ENCODE results near the gene ARFGEF3. TPM values are rescaled to one million over a fixed set of nuclear protein-coding genes. Genes with fewer than 3 reads are reported as not detected.
"Not testable (repeated sequence)": the region's sequence is repeated elsewhere in the genome, so short reads cannot be mapped to it uniquely, and the experiment has no call there.

The ARFGEF3 gene
- polyA plus RNA-seq, 4 donors, result 1.2 to 8.6 (median 5.8) TPM

DNA sequence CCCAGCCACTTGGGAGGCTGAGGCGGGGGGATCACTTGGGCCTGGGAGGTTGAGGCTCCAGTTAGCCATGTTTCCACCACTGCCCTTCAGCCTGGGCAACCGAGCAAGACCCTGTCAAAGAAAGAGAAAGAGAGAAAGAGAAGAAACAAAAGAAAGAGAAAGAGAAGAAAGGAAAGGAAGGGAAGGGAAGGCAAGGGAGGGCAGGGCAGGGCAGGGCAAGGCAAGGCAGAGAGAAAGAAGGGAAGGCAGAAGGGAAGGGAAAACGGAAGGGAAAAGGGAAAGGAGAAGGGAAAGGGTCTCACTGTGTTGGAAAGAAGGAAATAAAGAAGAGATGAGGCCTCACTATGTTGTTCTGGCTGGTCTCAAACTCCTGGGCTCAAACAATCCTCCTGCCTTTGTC, 104.4 kb downstream of the ARFGEF3 start:
- DNase-seq (ENCODE audit: low read depth in 4 of 4, low spot score in 3 of 4), result no peak

DNA sequence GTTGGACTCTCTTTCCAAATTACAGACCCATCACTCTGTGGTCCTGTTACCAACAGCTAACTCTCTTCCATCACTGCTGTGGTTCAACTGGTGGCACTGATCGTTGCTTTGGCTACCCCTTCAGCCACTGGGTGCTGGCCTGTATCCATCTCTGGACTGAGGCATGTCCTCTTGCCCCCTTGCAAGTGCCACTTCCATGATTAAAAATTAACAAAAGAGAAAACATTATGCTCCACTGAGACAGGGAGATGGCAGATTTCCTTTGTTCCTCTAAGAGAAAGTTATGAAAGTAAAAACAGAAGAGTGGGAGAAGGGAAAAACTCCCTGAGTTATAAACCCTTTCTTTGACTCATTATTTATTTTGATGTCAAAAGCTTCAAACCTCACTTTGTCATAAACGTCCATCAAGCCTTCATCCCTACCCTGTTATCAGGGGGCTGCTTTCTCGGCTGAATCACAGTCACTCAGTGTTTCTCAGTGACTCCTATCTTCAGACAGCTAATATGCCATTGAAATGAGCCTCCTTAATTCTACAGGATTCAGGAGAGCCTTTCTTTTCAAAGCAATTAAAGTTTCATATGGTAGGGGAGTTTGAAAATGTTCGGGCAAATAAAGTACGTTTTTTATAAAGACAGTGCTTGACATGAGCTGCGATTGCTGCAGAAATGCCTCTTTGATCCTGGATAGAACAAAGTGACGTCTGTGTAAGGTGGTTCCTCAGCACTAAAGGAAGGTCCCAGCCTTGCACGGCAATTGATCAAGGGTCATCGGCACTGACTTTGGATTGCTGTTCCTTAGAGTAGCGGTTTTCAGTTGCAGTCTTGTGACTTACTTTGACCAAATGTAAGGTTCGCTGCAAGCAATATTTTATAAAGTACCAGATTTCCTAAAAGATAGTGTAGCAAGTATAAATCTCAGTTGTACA, 106.5 kb downstream of the ARFGEF3 start:
- DNase-seq (ENCODE audit: low read depth in 4 of 4, low spot score in 3 of 4), result no peak

DNA sequence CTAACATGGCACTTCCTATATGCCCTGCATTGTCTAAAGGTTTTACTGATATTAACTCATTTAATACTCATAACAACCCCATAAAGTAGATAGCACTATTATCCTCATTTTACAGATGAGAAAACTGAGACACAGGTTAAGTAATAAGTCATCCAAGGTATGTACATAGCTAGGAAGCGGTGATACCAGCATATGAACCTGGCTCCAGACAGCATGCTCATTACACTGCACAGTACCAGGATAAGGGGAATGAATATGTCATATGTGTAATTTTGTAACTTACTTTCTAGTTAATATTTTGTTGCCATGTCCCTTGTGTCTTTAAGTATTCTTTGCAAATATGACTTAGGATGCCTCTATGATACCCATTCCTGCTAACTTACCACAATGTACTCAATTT, 109.7 kb downstream of the ARFGEF3 start:
- DNase-seq (ENCODE audit: low read depth in 4 of 4, low spot score in 3 of 4), result no peak

DNA sequence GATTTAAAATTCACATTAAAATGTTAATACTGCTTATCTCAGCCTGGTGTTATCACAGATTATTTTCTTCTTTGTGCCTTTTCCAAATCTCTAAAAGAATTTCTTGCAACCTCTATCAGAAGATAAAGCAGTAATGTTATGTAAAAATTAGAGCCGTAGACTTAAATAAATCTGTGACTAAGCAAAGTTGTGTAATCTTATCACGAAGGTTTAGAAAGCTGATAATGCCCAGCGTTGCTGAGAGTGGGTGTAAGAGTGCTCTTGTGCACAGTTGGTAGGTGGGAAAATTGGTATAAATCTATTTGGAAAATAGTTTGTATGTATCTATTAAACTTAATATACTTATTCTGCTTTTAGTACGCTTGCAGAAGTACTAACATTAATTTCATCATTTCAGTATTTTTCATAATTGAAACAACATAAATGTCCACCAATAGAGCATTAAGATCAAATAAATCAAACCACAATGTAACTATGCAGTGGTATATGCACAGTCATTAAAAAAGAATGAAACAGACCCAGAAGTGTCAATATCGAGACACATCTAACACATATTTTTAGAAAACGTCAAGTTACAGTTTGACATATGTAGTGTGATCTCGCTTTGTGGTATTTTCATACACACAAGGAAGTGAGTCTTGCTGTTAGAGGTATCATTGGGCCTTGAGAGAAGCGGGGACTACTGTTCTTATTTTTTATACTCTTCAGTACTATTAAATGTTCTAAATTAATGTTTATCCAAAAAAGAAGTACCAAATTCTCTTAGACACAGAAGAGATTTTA, 111.0 kb downstream of the ARFGEF3 start:
- DNase-seq (ENCODE audit: low read depth in 4 of 4, low spot score in 3 of 4), result no peak

DNA sequence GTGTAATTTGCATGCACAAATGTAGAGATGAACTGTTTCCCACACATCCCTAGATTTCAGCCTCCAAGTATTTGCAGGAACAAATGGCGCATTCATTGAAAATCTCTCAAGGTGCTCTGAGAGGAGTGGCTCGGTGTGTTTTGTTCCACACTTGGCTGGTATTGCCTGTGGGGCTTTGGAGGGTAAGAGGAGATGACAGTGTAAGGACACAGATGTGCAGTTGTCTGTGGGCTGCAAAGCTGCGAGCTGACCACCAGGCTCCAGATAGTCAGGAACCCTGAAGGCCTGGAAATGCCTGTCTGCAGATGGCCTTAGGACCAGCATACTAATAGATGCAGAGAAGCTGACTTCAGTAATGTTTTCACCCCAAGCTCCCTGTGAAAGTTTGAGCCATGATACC, 114.2 kb downstream of the ARFGEF3 start:
- DNase-seq (ENCODE audit: low read depth in 4 of 4, low spot score in 3 of 4), result no peak

DNA sequence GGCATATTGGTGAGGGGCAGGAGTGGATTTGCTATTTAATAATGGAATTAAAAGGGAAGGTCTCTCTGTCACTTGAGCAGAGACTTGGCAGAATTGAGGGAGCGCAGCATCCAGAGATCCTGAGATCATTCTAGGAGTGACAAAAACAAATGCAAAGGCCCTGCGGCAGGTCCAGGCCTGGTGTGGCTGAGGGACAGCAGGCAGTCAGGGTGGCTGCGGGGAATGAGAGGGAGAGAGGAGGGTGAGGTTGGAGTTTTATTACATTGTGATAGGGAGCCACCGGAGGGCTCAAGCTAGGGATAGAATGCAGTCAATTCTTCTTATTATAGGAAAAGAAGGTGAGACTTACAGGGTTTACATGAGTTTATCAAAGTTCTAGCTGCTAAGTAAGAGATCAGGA, 116.1 kb downstream of the ARFGEF3 start:
- no peak for DNase-seq (ENCODE audit: low read depth in 4 of 4, low spot score in 3 of 4)

DNA sequence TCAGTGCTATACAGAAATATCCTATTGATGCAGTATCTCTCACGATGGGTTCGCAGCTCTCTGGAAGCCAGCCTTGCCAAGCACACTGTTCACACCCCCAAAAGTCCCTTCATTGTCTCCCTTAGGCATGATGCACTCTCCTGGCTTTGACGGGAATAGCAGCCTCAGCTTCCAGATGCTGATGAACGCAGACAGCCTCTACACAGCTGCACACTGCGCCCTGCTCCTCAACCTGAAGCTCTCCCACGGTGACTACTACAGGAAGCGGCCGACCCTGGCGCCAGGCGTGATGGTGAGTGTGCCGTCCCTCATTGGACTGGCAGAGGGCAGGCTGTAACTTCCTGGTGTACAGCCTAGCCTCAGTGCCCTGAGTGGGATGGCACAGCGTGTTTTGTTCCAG, 116.6 kb downstream of the ARFGEF3 start:
- no peak for DNase-seq (ENCODE audit: low read depth in 4 of 4, low spot score in 3 of 4)

DNA sequence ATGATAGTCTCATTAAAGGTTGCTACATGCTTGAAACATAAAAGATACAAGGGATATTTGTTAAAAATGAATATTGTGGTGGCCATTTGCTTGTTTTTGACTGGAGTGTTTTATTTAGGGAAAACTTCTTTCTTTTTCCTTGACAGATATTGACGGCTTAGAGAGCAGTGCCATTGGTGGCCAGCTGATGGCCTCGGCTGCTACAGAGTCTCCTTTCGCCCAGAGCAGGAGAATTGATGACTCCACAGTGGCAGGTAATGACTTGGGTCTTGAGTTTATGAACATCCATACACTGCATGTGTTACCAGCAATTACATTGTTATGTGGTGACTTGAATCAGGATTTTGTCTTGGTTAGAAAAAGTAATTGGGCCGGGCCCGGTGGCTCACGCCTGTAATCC, 124.1 kb downstream of the ARFGEF3 start:
- DNase-seq (ENCODE audit: low read depth in 4 of 4, low spot score in 3 of 4), result no peak

DNA sequence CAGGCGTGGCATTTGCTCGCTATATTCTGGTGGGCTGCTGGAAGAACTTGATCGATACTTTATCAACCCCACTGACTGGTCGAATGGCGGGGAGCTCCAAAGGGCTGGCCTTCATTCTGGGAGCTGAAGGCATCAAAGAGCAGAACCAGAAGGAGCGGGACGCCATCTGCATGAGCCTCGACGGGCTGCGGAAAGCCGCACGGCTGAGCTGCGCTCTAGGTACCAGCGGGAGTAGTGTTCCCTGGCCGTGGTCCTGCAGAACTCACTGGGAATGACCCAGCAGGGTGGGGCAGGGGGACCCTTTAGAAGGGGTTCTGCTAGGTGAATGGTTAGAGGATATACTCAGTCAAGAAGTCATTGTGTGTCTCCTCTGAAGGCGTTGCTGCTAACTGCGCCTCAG, 125.0 kb downstream of the ARFGEF3 start:
- DNase-seq (ENCODE audit: low read depth in 4 of 4, low spot score in 3 of 4), result no peak

DNA sequence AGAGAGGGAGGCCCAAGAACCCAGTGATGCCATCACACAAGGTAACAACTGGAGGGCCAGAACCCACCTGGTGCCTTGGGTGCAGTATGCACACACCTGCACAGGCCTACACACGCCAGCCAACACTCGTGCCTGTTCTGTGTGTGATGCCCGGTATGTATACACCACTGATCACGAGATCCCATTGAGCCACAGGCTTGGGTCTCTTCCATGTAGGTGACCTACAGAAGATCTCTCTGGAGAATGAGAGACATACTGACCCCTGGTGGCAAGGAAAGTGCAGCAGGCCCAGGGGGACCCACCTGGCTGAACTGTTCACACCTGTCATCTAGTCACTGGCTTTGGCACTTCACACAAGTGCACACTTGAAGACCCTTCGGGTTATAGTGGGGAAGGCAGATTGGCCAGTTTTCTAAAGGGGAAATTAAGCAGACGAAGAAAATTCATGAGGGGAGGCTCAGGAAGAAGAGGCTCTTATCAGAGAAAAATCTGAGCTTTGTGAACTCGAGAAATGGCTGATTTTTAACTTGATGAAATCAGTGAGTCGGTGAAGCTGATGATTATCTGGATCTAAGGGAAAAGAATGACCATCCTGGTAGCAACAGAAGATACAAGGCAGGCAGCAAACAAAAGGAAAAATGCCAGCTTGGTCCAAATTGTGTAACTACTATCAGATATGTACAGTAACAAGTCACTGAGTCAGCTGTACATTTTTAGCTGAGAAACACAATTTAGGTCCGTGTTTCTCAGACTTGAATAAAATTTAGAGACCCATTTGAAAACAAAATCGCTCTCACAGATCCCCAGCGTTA, 125.6 kb downstream of the ARFGEF3 start:
- DNase-seq (ENCODE audit: low read depth in 4 of 4, low spot score in 3 of 4), result no peak

DNA sequence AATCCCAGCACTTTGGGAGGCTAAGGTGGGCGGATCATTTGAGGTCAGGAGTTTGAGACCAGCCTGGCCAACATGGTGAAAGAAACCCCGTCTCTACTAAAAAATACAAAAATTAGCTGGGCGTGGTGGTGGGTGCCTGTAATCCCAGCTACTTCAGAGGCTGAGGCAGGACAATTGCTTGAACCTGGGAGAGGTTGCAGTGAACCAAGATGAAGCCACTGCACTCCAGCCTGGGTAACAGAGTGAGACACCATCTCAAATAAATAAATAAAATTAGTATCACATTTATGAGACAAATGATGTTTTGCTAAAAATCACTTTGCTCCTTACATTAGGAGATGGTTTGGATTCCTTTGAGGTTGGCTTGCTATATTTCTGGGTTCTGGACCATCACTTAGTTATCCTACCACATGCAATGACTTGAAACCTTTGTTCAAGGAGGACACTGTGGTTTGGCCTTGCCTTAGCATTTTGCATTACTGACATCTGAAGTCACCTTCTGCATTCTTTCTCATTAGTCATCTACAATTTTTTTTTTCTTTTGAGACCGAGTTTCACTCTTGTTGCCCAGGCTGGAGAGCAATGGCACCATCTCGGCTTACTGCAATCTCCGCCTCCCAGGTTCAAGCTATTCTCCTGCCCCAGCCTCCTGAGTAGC, 126.8 kb downstream of the ARFGEF3 start:
- not testable (repeated sequence) for DNase-seq (ENCODE audit: low read depth in 4 of 4, low spot score in 3 of 4)

DNA sequence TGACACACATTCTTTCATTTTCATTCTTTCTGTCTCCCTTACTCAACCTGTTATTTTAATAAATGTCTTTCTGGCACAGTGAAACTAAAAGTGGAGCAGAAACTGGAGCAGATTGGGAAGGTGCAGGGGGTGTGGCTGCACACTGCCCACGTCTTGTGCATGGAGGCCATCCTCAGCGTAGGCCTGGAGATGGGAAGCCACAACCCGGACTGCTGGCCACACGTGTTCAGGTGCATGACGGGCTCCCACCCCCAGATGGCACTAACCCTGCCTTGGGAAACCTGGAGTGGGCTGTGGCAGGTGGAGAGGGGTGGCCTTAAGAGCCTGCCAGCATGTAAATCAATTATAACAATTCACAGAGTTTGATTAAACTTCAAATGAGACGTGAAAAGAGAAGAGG, 128.0 kb downstream of the ARFGEF3 start:
- no peak for DNase-seq (ENCODE audit: low read depth in 4 of 4, low spot score in 3 of 4)

DNA sequence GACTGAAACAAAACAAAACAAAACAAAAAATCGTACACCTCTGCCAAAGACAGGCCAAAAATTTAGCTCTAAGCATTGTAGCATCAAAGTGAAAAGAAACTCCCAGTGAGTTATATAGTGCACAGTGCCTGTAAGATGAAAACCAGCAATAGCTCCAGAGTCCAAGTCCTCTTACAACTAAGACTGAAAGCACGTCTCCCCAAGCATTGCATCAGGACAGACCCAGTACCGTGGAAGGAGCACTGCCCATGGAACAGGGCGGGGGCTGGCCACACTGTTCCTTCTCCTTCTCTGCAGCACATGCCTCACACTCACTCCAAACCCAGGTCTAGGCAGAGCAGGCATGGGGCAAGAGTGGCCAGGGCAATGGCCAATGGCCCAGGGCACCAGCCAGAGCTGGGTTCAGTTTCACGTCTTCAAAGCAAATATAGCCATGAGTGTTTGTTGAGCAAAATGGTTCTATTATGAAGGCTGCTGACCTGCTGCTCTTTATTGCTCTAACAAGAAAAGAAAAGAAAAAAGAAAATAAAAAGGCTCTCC, 128.8 kb downstream of the ARFGEF3 start:
- DNase-seq (ENCODE audit: low read depth in 4 of 4, low spot score in 3 of 4), result no peak

DNA sequence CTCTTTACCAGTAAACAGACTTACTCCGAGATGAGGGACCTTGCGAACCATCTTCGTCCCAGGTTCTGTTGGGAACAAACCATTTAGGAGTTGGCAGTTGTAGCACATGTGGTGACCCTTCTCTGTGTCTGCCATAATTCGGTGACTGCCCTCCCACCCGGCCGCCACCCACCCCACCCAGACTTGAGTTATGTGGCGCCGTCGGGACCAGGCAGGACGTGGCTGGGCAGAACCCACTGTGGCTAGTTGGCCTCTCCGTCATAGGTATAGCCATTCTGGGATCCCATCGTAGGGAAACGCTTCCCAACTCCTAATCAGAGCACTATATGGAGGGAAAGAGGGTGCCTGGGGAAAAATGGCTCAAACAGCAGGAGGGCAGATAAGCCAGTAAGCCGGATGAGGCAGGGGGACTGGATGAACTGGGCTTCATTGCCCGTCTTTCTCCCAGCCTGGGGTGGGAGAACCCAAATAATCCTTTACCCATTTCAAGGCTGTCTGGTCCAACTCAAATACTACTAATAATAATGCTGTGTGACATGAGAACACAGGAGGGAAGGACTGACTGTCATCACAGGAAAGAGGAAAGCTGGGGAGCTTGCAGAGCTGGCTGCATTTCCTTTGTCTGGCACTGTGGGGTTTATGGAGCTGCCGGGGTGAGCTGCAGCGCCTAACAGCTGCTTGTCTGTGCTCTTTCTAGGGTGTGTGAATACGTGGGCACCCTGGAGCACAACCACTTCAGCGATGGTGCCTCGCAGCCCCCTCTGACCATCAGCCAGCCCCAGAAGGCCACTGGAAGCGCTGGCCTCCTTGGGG, 129.5 kb downstream of the ARFGEF3 start:
- no peak for DNase-seq (ENCODE audit: low read depth in 4 of 4, low spot score in 3 of 4)

DNA sequence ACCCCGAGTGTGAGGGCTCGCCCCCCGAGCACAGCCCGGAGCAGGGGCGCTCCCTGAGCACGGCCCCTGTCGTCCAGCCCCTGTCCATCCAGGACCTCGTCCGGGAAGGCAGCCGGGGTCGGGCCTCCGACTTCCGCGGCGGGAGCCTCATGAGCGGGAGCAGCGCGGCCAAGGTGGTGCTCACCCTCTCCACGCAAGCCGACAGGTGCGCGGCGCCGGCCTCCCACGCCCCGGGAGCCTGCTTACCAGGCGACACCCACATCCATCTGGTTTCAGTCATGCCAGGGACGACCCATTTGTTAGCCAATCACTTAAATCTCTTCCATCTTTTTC, 130.1 kb downstream of the ARFGEF3 start:
- no peak for DNase-seq (ENCODE audit: low read depth in 4 of 4, low spot score in 3 of 4)

DNA sequence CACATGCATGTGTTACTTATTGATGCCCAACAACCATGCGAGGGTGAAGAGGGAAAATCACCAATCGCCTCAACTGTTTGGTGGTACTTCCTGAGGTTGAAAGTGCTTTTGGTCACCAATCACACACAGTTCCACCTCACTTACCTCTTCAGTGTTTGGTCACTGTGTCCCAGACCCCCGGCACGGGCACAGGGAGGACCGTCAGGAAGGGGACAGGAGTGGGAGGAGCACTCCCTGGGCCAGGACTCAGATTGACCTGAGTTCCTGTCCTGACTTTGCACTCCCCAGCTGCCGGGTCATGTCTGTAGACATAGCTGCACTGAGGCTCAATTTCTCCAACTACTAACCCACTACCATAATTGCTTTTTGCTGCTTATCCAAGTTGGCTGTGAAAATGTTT, 130.7 kb downstream of the ARFGEF3 start:
- DNase-seq (ENCODE audit: low read depth in 4 of 4, low spot score in 3 of 4), result no peak

DNA sequence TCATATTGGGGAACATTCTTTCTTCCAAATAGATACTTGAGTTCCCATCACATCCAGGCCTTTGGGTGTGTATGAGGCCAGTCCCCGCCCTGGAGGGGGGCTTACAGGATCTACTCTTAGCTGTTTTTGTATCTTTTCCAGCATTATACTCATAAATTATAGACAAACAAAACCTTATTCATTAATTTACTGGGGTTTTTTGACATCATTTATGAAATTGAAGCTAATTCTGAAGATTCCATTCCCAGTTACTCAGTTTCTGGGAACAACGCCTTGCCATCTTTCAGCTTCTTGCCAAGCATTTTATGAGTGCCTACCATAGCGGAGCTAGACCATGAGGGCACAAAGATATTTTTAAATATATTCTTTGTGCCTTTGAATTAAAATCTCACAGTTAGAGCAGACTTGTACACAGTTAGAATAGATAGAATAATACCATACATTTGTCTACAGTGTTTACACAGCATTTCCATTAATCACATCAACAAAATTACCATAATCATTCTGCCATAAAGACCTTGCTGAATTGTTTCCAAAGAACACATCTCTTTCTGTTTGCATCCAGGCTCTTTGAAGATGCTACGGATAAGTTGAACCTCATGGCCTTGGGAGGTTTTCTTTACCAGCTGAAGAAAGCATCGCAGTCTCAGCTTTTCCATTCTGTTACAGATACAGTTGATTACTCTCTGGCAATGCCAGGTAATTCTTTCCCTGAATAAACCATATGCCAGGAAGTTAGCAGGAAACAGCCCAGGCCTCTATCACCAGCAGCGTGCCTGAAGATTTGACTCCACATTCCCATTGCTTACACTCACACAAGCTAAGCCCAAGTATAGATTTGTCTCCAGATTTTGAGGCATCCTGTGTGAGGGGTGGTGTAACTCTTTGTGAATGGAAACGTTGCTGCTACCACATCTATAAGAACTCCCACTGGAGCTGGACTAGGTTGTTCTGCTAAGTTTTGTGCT, 132.0 kb downstream of the ARFGEF3 start:
- DNase-seq (ENCODE audit: low read depth in 4 of 4, low spot score in 3 of 4), result no peak

DNA sequence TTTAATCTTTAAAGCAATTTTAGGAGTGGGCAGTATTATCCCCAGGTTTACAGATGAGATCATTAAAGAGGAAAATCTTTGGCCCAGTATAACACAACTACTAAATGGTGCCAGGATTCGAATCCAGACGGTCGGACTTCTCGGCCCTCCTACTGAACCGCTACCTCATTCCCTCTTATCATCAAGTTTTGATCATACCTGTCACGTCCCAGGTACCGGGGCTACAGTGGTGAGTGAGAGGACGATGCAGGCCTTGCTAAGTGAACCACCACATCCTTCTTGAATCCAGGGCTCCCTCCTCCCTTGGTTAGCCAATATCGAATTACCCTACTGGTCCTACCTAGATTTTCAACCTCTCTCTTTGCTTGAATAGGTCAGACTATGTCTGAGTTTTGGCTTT, 134.6 kb downstream of the ARFGEF3 start:
- DNase-seq (ENCODE audit: low read depth in 4 of 4, low spot score in 3 of 4), result no peak
